ENCODE results near the gene RHEX. TPM values are rescaled to one million over a fixed set of nuclear protein-coding genes. Genes with fewer than 3 reads are reported as not detected.

Gene RHEX
- total and polyA plus RNA-seq, 2 of the 13 experiments (the other 11 are each of a cell fraction or from before 2014, with no cell fraction given) = 1.4 to 2.7 TPM

DNA sequence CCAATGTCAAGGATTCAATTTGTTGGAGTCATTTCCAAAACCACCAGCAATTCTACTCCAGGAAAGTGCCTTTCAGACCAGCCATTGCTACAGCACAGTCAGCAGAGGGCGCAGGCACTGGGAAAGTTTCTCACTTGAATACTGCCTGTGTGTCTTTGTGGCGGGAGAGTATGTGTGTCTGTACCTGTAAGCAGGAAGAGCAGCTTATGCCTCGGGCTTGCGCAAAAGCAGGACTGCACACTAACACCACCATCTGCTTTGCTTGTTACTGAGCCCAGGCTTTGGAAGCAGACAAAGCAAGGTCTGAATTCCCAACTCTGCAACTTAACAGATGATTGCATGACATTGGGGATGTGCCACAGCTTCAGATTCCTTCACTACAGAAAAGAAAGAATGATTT lies 22.3 kb upstream of the RHEX start (continued):
- TF ChIP-seq CAMTA2 (CRISPR knock-in tag; IDR thresholded peaks at IDR 0.05; ENCODE audit: borderline replicate concordance) (no peak), FOXO1 (CRISPR knock-in tag; IDR thresholded peaks at IDR 0.05) (peak; percentile 52; the same call in 1 of the 2 replicates), SIX4 (CRISPR knock-in tag; IDR thresholded peaks at IDR 0.05) (no peak), POGZ (CRISPR knock-in tag; IDR thresholded peaks at IDR 0.05) (no peak), NONO (IDR thresholded peaks at IDR 0.05) (no peak), NONO (CRISPR knock-in tag; conservative IDR thresholded peaks at IDR 0.05) (0 out of 2 replicates have a peak, but pooled peaks have one; percentile 41), DRAP1 (CRISPR knock-in tag; IDR thresholded peaks at IDR 0.05) (0 out of 2 replicates have a peak, but pooled peaks have one; percentile 35), MYNN (CRISPR knock-in tag; IDR thresholded peaks at IDR 0.05; ENCODE audit: low read depth) (no peak; the same call in 1 of the 2 replicates), KDM4B (CRISPR knock-in tag; IDR thresholded peaks at IDR 0.05) (peak; percentile 49; the same call in 1 of the 2 replicates), GABPB1 (CRISPR knock-in tag; IDR thresholded peaks at IDR 0.05) (peak; percentile 23; the same call in 1 of the 2 replicates), KDM3A (CRISPR knock-in tag; IDR thresholded peaks at IDR 0.05; ENCODE audit: low read depth) (0 out of 2 replicates have a peak, but pooled peaks have one; percentile 32), ZNF543 (CRISPR knock-in tag; IDR thresholded peaks at IDR 0.05) (no peak), HHEX (CRISPR knock-in tag; IDR thresholded peaks at IDR 0.05) (no peak), CEBPG (CRISPR knock-in tag; IDR thresholded peaks at IDR 0.05) (peak; percentile 94), SMAD3 (CRISPR knock-in tag; IDR thresholded peaks at IDR 0.05) (0 out of 2 replicates have a peak, but pooled peaks have one; percentile 52), ZFP36 (IDR thresholded peaks at IDR 0.05; ENCODE audit: borderline replicate concordance, low read depth, low read length, partially characterized antibody) (peak; percentile 54), ZFY (CRISPR knock-in tag; IDR thresholded peaks at IDR 0.05) (peak; percentile 36; the same call in 1 of the 2 replicates), ZNF484 (CRISPR knock-in tag; IDR thresholded peaks at IDR 0.05; ENCODE audit: borderline replicate concordance, low read depth) (no peak), CBX5 (CRISPR knock-in tag; IDR thresholded peaks at IDR 0.05; ENCODE audit: borderline replicate concordance) (peak; percentile 59; the same call in 1 of the 2 replicates), ZBTB8A (CRISPR knock-in tag; IDR thresholded peaks at IDR 0.05; ENCODE audit: borderline replicate concordance, low read depth) (no peak), BCL6 (CRISPR knock-in tag; IDR thresholded peaks at IDR 0.05) (peak; percentile 21; the same call in 1 of the 2 replicates), JUND (CRISPR knock-in tag; IDR thresholded peaks at IDR 0.05) (no peak), ZNF713 (CRISPR knock-in tag; IDR thresholded peaks at IDR 0.05) (no peak), MED1 (CRISPR knock-in tag; IDR thresholded peaks at IDR 0.05) (peak; percentile 67; the same call in 1 of the 2 replicates), SOX5 (CRISPR knock-in tag; IDR thresholded peaks at IDR 0.05; ENCODE audit: borderline replicate concordance) (peak; percentile 38), ZNF326 (CRISPR knock-in tag; IDR thresholded peaks at IDR 0.05; ENCODE audit: borderline replicate concordance) (no peak), RBM39 (IDR thresholded peaks at IDR 0.05; ENCODE audit: low read depth, low read length, poor library complexity, severe bottlenecking) (no peak), RAD21 (CRISPR knock-in tag; IDR thresholded peaks at IDR 0.05) (peak; percentile 89), ZNF7 (CRISPR knock-in tag; IDR thresholded peaks at IDR 0.05) (0 out of 2 replicates have a peak, but pooled peaks have one; percentile 21)
- TF ChIP-seq, protein P1, sequence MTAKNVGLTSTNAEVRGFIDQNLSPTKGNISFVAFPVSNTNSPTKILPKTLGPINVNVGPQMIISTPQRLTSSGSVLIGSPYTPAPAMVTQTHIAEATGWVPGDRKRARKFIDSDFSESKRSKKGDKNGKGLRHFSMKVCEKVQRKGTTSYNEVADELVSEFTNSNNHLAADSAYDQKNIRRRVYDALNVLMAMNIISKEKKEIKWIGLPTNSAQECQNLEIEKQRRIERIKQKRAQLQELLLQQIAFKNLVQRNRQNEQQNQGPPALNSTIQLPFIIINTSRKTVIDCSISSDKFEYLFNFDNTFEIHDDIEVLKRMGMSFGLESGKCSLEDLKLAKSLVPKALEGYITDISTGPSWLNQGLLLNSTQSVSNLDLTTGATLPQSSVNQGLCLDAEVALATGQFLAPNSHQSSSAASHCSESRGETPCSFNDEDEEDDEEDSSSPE (CRISPR knock-in tag; IDR thresholded peaks at IDR 0.05) = peak; percentile 92
- TF ChIP-seq, protein P2, sequence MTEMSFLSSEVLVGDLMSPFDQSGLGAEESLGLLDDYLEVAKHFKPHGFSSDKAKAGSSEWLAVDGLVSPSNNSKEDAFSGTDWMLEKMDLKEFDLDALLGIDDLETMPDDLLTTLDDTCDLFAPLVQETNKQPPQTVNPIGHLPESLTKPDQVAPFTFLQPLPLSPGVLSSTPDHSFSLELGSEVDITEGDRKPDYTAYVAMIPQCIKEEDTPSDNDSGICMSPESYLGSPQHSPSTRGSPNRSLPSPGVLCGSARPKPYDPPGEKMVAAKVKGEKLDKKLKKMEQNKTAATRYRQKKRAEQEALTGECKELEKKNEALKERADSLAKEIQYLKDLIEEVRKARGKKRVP (CRISPR knock-in tag; IDR thresholded peaks at IDR 0.05) = no peak

Measured in HepG2 (cell line).